ENCODE measurements around the gene RHBDL1.

DNA sequence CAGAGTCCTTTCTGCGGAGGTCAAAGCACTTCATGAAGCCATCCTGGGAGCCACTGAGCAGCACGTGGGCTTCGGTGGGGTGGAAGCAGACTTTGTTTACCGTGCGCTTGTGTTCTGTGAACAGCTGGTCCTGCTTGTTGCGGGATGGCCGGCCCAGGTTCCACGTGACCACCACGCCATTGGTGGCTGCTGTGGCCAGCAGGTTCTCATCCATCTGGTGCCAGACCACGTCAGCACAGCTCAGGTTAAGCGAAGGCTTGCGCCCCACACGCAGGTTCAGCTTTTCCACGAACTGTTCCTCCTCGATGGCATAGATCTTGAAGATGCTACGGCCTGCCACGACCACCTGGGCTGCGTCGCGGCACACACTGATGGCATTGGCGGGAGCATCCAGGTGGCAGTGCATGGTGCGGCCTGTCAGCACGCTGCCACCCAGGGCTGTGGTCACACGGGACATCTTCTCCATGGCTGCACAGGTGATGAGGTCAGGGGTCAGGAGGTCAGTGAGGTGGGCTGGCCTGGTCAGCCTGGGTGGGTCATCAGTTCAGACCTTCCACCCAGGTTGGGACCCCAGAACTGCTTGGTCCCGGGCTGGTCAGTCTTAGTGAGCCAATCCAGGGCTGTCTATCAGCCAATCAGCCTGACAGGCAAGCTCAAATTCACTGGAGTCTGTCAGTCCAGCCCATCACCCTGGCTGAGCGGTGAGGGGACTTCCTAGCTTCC lies 13.9 kb downstream of the RHBDL1 start:
- TF ChIP-seq, protein P1, sequence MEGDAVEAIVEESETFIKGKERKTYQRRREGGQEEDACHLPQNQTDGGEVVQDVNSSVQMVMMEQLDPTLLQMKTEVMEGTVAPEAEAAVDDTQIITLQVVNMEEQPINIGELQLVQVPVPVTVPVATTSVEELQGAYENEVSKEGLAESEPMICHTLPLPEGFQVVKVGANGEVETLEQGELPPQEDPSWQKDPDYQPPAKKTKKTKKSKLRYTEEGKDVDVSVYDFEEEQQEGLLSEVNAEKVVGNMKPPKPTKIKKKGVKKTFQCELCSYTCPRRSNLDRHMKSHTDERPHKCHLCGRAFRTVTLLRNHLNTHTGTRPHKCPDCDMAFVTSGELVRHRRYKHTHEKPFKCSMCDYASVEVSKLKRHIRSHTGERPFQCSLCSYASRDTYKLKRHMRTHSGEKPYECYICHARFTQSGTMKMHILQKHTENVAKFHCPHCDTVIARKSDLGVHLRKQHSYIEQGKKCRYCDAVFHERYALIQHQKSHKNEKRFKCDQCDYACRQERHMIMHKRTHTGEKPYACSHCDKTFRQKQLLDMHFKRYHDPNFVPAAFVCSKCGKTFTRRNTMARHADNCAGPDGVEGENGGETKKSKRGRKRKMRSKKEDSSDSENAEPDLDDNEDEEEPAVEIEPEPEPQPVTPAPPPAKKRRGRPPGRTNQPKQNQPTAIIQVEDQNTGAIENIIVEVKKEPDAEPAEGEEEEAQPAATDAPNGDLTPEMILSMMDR (IDR thresholded peaks at IDR 0.05) = no peak
- TF ChIP-seq ZFX (IDR thresholded peaks at IDR 0.05; ENCODE audit: borderline replicate concordance) = no peak

Measured in 22Rv1 (cell line).